Panc1 (cell line): Measurements from ENCODE around the gene ZFP36L1.

ENCODE experiments used
- CTCF ChIP-seq: fragments of 450-650 bp; IDR thresholded peaks from 2 replicates; pipeline ENCODE4 v1.5.1; 2017; ENCODE audit warnings: mild to moderate bottlenecking
- POLR2AphosphoS5 ChIP-seq: IDR thresholded peaks from 2 replicates; pipeline ENCODE4 v1.6.1; 2012; ENCODE audit warnings: mild to moderate bottlenecking, low read depth, low read length, moderate library complexity
- SIN3A ChIP-seq: IDR thresholded peaks from 2 replicates; pipeline ENCODE4 v1.6.1; 2012; ENCODE audit warnings: low read depth, mild to moderate bottlenecking, low read length, moderate library complexity, borderline replicate concordance; ENCODE audit not compliant: insufficient read depth
- TF ChIP-seq, protein P1 (sequence below), 2 experiments: IDR thresholded peaks; 2 replicates each; pipeline ENCODE4 v1.6.1; 2011 to 2012; ENCODE audit warnings: low read depth in 2 of 2, control low read depth in 1 of 2, low read length in 1 of 2, mild to moderate bottlenecking in 1 of 2, moderate library complexity in 1 of 2; ENCODE audit not compliant: insufficient read depth in 1 of 2

- TF ChIP-seq CTCF (no peak), POLR2AphosphoS5 (no peak), SIN3A (no peak)
- TF ChIP-seq, protein P1, sequence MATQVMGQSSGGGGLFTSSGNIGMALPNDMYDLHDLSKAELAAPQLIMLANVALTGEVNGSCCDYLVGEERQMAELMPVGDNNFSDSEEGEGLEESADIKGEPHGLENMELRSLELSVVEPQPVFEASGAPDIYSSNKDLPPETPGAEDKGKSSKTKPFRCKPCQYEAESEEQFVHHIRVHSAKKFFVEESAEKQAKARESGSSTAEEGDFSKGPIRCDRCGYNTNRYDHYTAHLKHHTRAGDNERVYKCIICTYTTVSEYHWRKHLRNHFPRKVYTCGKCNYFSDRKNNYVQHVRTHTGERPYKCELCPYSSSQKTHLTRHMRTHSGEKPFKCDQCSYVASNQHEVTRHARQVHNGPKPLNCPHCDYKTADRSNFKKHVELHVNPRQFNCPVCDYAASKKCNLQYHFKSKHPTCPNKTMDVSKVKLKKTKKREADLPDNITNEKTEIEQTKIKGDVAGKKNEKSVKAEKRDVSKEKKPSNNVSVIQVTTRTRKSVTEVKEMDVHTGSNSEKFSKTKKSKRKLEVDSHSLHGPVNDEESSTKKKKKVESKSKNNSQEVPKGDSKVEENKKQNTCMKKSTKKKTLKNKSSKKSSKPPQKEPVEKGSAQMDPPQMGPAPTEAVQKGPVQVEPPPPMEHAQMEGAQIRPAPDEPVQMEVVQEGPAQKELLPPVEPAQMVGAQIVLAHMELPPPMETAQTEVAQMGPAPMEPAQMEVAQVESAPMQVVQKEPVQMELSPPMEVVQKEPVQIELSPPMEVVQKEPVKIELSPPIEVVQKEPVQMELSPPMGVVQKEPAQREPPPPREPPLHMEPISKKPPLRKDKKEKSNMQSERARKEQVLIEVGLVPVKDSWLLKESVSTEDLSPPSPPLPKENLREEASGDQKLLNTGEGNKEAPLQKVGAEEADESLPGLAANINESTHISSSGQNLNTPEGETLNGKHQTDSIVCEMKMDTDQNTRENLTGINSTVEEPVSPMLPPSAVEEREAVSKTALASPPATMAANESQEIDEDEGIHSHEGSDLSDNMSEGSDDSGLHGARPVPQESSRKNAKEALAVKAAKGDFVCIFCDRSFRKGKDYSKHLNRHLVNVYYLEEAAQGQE (IDR thresholded peaks at IDR 0.05; ENCODE audit: insufficient read depth in 1 of 2, low read depth in 2 of 2, low read length in 1 of 2), result no peak
Observed at GRCh38 chr14:68760761-68761160, 32.1 kb downstream of the ZFP36L1 start.
